GM10847 (cell line): ENCODE measurements around the gene WNT3.

Source experiments
- POLR2A ChIP-seq: IDR thresholded peaks from 2 replicates; pipeline ENCODE4 v1.6.1; 2011; ENCODE audit not compliant: insufficient read length; ENCODE audit errors: extremely low read depth

WNT3 gene

DNA sequence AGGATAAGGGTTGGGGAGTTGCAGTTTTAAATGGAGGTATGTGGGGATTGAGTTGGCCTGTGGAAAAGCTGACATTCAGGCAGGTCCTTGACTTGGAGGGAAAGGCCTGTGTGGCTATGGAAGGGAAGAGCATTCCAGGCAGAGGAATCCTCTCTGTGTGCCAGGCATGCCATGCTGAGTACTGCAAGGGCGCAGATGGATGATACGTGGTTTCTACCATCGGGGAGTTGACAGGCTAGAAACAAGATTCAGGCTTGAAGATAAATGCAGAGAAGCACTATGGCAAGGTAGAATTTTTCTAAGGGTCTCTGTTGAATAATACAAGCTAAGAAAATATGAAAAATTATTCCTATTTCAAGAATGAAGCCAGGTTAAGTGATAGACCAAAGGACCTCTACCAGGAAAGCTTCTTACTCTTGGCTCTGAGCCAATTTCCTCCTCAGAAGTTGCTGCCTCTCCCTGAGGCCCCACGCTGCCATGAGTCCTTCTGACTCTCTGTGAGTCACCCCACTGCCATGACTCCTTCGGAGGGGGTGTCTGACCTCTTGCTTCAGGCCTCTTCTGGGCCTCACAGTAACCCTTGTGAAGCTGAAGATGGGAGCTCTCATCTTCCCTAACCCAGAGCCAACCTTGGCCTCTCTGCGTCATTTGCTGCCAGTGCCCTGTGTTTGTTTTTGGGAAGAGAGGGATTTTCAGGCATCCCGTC is 75.8 kb downstream of the WNT3 start:
- TF ChIP-seq POLR2A, result no peak

DNA sequence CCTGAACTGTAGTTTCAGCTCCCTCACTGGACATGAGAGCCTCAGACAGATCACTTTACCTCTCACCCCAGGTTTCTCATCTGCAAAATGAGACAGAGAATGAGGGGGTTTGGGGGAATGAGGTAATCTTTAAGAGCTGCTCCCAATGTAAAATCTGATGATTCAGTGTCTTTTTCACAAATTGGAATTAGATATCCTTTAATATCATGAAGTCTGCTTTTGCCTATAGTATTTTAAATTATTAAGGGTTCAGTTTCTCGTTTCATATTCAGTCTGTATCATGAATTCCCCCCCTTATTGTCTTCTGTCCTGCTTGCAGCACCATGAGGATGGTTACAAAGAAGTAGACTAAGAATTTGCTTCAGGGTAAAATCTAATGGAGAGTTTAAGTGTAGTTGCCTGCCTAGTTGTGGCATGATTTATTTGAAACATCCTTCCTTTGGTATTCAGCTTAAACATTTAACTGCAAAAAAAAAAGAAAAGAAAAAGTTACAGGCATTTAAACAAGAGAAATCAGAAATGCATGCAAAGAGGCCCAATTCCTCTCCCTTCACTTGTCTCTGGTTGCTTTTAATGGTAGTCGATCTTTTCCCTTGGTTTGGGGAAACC is 77.3 kb downstream of the WNT3 start:
- no peak for TF ChIP-seq POLR2A

DNA sequence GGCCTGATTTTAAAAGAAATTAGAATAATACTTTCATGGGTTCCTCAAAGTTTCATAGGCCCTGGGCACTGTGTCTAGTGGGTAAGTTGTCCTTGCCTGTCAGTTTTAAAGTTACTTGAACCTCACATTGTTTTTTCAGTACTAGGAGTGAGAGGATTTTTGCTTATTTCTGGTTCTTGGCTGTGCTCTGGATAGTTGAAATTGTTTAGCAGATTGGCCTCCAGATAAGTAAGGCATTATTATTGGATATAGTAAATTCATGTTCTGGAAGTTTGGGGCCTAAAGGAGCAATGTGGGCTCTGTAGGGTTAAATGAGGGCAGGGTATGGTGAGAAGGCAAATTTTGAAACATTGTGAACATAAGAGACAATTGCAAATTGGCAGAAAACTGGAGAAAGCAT is 78.5 kb downstream of the WNT3 start:
- TF ChIP-seq POLR2A, result no peak

DNA sequence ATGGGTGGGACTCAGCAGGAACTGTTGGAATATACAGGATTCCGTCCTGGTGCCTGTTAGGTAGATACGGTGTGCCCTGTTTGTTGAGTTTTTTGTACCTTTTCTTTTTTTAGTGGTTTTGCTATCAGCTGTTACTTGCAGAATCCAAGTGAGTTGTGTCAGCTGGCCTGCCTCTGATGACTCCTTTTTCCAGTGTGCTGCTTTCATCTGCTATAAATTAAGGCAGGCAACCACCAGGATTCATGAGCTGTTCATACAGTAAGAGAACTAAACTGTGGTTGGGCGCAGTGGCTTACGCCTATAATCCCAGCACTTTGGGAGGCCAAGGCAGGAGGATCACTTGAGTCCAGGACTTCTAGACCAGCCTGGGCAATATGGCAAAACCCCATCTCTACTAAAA is 79.9 kb downstream of the WNT3 start:
- TF ChIP-seq POLR2A, result no peak

DNA sequence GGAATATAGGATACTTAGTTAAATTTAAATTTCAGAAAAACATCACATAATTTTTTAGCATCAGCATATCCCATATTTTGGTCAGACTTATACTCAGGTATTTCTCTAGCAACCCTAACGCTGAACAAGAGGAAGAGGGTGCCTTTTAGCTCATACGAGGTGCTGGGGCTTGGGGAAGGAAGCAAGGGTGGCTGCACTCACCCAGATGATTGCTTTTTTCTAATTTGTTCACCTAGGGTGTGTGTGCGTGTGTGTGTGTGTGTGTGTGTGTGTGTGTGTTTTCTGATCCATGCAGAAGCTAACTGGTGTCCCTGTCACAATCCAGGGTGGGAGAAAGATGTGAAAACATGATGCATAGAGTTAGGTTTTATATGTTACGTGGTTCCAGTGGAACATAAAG is 81.2 kb downstream of the WNT3 start:
- no peak for TF ChIP-seq POLR2A

DNA sequence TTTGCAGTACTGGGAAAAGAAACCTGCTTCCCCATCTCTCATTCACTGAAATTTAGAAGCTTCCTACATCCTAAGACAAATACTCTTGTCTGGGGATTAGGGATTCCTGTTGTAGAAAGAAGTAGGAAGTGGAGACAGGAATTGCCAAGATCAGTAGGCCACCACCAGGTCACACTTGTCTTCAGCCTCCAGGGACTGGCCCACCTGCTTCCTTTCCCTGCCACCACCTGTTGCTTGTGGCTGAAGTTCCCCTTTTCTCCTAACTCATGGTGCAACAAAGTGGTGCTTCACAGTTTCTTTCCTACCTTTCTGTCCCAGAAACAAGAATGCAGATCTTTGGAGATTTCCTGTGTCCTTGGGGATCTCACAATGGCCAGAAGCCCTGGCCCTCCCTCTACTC is 82.4 kb downstream of the WNT3 start:
- TF ChIP-seq POLR2A, result no peak

DNA sequence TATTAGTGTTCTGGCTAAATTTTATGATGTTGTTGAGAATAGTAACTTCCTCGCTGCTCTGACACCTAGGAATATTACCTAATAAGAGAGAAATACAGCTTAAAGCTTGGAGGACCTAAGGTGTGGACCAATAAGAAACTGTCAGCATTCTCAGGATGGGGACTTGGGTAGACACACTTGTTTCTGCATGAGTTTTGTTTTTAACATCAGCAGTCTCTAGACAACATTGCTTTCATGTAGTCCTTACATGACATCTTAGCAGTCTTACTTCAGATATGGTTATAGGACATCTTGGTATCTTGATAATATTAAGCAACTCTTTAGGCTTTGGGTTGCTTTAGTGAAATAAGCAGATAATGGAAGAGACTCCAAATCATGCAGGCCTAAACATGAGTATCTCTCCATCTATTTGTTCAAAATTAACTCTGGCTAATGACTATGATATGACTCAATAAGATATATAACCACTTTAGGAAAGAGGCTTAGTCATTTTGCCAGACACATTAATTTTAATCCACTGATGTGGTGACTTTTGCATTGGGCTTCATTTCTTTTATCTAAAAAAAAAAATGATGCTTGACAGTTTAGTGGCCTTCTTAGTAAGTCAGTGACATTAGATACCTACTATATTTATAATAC is 84.5 kb downstream of the WNT3 start:
- TF ChIP-seq POLR2A, result no peak

DNA sequence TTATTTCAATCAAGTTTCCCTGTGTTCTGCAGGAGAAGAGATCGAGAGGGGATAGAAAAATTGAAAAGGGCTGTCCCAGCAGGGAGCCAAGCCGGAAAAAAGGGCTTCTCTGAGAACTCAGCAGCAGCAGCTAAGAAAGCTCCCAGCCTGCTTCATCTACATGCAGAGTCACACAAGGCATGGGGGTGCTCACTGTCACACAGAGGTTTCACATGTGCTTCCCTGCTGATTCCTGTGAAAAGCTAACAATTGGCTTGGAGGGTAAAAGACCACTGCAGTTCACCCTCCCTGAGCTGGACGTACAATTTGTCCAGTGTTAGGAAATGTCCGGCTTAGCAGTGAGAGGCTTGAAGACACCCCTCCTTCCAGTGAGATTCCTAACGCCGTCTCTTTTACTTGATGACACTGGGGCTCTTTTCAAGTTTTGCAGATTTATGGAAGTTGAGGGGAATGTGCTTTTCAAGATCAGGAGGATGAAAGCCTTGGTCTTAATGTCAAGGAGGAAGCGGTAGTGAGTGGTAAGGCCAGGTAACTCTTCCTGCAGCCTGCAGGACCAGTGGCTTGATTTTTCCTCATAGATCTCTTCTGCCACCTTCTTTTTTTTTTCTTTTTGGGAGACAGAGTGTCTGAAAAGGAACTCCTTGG is 85.6 kb downstream of the WNT3 start:
- no peak for TF ChIP-seq POLR2A

DNA sequence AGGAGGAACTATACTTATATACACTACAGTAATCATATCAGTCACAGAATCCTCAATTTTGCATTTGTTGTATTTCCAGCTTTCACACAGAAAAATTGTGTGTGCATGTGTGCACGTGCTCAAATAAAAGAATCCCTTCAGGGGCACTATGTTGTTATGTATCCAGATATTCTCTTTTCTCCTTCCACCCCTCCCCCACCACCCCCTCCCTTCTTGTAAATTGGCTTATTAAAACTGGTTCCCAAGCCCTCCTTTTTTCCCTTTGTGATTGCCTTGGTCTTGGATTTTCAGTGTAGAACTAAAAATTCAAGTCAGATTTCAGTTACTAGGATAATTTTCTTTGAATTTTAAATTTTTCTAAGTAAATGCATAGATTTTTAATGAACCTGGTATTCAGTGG is 86.3 kb downstream of the WNT3 start:
- no peak for TF ChIP-seq POLR2A

DNA sequence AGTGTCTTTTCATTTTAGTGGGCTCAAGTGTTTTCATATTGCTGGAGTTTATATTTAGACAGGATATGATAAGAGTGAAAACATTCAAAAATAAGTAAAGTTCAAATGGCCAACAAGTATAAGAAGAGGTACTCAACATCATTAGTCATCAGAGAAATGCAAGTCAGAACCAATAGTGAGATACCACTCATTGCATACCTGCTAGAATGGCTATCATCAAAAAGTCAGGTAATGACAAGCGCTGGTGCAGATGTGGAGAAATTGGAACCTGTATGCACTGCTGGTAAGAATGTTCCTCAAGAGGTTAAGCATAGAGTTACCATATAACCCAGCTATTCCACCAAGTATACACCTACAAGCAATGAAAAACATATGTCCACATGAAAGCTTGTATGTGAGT is 87.8 kb downstream of the WNT3 start:
- TF ChIP-seq POLR2A, result no peak

DNA sequence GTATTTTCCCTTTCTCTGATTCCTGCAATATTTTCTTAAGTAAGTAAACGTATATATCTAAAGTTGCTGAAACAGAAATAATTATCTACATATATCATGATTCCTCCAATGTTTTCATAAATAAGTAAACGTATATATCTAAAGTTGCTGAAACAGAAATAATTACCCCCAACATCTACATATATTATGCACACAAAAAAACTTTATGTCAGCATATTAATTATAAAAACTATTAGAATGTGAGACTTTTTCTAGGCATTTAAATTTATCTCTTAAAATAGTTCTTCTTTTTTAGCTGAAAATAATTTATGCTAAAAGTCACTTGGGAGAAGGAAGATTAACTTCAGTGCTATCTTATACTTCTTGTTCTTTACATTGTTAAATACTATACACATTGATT is 88.5 kb downstream of the WNT3 start:
- TF ChIP-seq POLR2A, result no peak

DNA sequence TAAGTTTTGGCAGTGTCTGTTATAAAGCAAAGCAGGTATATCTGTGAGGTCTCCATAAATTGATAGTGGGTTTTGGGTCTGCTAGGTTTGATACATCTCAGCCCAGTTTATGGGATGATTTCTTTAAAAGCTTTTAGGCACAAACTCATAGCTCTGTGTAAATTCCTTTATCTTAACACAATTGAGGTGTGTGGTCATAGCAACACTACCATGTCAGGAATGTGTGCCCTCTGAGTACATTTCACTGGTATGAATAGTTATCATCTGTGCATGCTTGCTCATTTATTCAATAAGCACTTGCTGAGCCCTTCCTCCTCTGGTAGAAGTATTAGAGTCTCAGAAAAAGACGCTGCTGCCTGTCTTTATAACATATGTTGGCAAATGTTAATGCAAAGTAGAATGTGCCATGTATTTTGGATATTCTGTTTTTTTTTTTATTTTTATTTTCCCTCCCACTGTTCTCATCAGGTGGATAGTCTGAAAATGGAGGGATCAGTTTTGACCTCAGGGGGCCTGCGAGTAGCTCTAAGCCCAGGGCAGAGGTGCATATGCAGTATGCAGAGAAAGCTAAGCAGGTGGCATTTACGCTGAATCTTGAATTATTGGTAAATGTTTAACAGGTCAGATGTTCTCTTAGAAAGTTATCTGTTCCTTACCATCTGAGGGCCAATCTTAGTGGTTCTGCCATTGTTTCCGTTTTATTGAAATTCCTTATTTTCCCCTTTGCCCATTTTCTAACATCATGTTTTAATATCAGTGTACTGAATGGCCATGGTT is 90.7 kb downstream of the WNT3 start:
- TF ChIP-seq POLR2A, result no peak

DNA sequence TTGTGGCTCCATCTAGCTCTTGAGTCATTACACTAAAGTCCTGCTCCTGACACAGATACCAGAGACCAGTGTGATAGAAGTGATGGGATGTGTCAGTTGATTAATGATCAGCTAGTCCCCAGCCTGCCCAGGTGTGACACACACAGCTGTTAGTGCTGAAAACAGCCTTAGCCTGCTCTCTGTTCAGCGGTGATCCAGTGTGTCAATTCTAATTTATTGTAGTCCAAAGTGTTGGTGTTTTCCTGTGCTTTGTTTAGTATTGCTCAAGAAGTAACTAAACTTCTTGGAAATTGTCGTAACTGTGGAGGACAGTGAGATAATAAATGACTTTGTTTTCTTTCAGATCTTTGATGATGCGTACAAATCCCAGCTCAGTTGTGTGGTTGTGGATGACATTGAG is 92.3 kb downstream of the WNT3 start:
- TF ChIP-seq POLR2A, result no peak

DNA sequence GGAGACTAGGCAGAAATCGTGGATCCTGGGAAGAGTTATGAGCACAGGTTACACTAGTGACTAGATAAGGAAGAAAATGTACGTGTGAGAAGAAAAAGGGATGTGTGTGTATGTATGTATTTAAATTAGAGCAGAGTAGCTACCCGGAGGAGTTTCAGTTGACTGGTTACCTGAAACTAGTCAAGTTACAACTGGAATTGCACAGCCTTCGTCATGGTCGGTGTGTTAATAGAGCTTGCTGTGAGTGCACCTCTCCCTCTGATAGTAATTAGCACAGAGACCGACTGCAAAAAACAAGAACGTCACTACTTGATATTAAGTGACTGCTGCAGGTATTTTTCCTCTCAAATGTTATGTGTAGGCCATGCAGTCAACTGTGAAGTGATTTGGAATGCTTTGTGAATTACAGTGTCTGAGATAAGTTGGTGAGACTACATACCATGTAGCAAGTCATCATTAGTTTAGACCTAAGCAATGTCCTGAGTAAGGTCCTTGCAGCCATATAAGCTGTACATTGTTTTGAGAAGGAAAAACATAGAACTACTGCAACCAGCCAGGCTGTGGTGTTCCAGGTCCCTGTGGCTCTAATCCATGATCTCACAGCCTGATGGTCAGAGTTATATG is 95.7 kb downstream of the WNT3 start:
- TF ChIP-seq POLR2A, result no peak

DNA sequence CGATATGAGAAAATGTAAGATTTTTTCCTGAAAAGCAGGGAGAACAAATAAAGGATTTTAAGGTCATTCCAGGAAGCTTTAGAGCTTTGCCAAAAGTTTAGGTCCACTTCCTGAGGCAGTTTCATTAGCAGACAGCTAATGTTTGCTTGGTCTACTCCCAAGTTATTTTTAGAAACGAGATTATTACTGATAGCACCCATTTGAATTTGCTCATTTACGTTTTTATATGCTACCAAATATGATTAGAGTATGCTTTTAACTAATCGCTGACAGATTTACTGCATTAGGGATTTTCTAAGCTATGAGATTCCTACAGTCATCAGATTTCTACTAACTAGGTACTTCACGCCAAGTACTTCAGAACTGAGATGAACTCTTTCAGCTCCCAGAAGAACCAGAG is 98.1 kb downstream of the WNT3 start:
- TF ChIP-seq POLR2A, result no peak

DNA sequence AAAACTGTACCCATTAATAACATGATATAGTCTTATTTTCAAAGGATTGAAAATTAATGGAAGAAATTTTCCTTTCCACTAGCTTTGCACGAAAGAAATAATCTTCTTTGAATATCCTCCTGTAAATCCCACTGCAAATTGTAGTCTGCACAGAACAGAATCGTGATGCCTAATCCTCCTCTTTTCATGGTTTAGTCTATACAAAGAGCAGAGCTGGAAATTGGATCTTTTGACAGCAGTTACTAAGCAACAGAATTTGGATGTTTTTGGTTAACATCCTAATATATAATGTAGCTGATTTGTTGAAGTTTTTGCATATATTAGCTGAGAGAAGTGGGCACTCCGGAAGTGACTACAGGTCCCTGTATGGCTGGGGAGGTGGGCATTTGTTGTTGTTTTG is 98.6 kb downstream of the WNT3 start:
- no peak for TF ChIP-seq POLR2A

DNA sequence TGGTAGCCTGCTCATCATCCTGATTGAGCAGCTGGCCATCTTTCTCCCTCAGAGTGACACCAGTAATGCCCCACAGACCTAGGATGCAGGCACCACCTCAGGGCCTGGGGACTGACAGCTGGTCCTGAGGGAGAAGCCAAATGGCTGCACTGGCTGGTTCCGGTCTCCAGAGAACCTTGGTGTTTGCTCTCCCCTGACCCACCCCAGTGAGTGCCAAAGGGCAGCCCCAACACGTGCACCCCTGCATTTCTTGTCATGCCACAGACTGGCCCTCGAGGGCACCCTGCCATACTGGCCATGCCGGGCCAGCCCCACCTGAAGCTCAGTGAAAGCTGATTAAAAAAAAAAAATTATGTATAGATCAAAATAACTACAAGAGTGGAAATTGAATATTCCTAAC is 100.5 kb downstream of the WNT3 start:
- no peak for TF ChIP-seq POLR2A
